Peyer's patch (tissue), 4 donors: ENCODE measurements around the gene NANS.
A peak's percentile ranks its signal among the peaks of the same experiment; 100 is the strongest.
"Not testable (repeated sequence)": the region's sequence is repeated elsewhere in the genome, so short reads cannot be mapped to it uniquely, and the experiment has no call there.

Experiments
- POLR2A ChIP-seq, 2 donors: fragments of 450-650 bp; IDR thresholded peaks; one replicate each; pipeline ENCODE4 v1.5.1; 2017; ENCODE audit warnings: antibody characterized with exemption in 2 of 2, mild to moderate bottlenecking in 2 of 2, moderate library complexity in 2 of 2
- TF ChIP-seq, protein P1 (sequence below), 6 experiments: fragments of 450-650 bp in 4 of 6; fragments of 200-600 bp in 2 of 6; sonication (generic) in 1 of 6; IDR thresholded peaks; one replicate each; pipeline ENCODE4 v1.5.1; 2017 to 2019; ENCODE audit warnings: antibody characterized with exemption in 6 of 6, mild to moderate bottlenecking in 3 of 6, moderate library complexity in 1 of 6

DNA sequence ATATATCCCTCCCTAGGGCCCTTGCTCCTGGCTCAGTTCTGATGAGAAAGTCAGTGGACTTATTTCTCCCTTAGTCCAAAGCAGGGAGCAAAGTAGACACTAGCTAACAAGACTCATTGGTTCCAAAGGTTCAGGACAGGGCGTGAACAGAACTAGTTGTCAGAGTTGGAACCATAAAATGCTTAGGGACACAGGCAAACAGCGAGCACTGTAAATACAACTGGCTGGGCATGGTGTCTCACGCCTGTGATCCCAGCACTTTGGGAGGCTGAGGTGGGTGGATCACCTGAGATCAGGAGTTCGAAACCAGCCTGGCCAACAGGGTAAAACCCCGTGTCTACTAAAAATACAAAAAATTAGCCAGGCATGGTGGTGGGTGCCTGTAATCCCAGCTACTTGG lies 36.7 kb upstream of the NANS start:
- TF ChIP-seq, protein P1, sequence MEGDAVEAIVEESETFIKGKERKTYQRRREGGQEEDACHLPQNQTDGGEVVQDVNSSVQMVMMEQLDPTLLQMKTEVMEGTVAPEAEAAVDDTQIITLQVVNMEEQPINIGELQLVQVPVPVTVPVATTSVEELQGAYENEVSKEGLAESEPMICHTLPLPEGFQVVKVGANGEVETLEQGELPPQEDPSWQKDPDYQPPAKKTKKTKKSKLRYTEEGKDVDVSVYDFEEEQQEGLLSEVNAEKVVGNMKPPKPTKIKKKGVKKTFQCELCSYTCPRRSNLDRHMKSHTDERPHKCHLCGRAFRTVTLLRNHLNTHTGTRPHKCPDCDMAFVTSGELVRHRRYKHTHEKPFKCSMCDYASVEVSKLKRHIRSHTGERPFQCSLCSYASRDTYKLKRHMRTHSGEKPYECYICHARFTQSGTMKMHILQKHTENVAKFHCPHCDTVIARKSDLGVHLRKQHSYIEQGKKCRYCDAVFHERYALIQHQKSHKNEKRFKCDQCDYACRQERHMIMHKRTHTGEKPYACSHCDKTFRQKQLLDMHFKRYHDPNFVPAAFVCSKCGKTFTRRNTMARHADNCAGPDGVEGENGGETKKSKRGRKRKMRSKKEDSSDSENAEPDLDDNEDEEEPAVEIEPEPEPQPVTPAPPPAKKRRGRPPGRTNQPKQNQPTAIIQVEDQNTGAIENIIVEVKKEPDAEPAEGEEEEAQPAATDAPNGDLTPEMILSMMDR (IDR thresholded peaks at IDR 0.05) = not testable (repeated sequence)
- peak in 1 of 2 donors; percentile 21 for TF ChIP-seq POLR2A (IDR thresholded peaks at IDR 0.05)
